Right renal pelvis (tissue), 4 donors: Measurements from ENCODE around the gene AMBRA1. TPM values are rescaled to one million over a fixed set of nuclear protein-coding genes. Genes with fewer than 3 reads are reported as not detected.
"Not testable (repeated sequence)": the region's sequence is repeated elsewhere in the genome, so short reads cannot be mapped to it uniquely, and the experiment has no call there.

Source experiments
- DNase-seq, 4 donors: peaks; one replicate each; pipeline ENCODE4 v3.0.0-alpha.2; 2013; ENCODE audit warnings: low read depth in 4 of 4, low spot score in 3 of 4, missing footprints in 1 of 4
- polyA plus RNA-seq, 4 donors: library from polyadenylated mRNA; unstranded; fragments of 120-200 nt; gene quantifications; one replicate each; pipeline ENCODE4 v1.2.1, GENCODE V29; 2013; ENCODE audit not compliant: insufficient read length in 4 of 4

Gene AMBRA1
- polyA plus RNA-seq, 4 donors = 24.7 to 26.9 (median 24.9) TPM

DNA sequence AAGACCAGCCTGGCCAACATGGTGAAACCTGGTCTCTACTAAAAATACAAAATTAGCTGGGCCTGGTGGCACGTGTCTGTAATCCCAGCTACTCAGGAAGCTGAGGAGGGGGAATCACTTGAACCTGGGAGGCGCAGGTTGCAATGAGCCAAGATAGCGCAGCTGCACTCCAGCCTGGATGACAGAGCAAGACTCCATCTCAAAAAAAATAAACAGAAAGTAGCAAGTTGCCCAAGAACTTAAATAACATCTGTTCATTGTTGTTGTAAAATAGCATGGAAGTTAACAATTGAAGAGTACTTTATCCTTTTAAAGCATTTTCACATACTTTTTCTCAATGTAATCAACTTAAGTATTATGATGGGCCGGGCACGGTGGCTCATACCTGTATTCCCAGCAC, 5.7 kb downstream of the AMBRA1 start:
- DNase-seq = no peak

DNA sequence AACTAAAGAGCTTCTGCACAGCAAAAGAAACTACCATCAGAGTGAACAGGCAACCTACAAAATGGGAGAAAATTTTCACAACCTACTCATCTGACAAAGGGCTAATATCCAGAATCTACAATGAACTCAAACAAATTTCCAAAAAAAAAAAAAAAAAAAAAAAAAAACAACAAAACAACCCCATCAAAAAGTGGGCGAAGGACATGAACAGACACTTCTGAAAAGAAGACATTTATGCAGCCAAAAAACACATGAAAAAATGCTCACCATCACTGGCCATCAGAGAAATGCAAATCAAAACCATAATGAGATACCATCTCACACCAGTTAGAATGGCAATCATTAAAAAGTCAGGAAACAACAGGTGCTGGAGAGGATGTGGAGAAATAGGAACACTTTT, 10.3 kb downstream of the AMBRA1 start:
- not testable (repeated sequence) for DNase-seq

DNA sequence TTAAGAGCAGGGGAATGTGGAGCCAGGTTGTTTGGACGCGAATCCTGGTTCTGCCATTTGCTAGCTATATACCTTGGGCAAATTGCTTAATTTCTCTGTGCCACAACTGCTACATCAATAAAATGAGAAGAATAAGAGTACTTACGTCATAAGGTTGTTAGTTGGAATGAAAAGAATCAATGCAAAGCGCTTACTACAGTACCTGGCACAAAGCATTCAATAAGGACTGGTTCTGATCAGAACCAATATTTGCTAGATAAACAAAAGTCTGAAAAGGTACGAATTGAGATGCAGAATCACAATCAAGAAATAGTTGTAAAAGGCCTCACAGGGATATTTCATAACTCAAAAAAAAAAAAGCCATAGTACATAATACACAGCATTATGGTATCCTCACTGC, 11.2 kb downstream of the AMBRA1 start:
- no peak for DNase-seq

DNA sequence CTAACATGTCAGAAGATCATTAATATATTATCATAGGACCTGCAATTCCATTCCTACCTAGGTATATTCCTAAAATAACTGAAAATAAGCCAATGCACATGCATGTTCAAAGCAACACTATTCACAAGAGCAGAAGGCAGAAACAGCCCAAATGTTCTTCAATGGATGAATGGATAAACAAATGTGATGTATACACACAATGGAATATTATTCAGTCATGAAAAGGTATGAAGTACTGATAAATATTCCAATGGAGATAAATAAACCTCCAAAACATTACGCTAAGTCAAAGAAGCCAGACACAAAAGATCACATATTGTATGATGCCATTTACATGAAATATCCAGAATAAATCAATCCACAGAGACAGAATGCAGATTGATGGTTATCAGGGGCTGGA, 16.8 kb downstream of the AMBRA1 start:
- DNase-seq = no peak

DNA sequence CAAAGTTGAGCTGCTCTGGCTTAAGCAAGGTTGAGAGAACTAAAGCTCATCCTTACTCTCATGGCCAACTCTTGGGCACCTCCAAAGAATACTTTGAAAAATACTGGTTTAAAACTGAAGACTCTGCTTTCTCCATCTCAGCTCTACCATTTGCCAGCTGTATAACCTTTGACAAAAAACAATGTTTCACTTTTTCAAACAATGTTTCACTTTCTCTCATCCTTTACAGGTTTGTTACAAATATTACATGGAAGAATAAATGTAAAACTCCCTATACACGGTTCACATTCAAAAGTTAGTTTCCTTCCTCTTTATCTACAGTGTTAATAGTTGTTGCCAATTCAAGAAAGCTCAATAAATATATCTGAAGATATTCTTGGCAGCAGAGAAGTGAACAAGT, 19.2 kb downstream of the AMBRA1 start:
- DNase-seq = no peak

DNA sequence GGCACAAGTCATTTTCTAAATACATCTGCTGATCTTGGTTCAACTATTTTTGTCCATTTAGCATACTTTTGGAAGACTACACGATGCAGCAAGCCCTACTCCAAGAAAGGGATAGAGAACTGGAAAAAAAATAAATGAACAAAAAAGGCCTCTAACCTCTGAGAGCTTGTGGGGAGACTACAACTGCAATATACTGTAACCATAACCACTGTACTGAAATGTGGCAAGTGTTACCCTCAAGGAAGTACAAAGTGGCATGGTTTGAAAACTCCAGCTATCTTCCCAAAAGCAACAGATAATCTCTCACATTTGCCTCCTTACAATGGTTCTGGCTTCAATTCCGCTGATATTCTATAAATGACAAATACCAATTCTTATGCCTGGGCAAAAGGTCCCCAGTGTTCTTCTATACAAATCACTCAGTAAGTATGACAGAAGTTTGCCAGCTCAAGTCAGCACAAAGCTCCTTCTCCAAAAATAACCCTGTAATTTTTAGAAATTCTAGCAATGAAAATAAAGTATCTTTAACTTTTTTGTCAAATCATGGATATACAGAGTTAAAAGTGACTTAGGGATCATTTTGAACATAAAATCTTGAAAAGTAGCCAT, 22.9 kb downstream of the AMBRA1 start:
- DNase-seq = no peak

DNA sequence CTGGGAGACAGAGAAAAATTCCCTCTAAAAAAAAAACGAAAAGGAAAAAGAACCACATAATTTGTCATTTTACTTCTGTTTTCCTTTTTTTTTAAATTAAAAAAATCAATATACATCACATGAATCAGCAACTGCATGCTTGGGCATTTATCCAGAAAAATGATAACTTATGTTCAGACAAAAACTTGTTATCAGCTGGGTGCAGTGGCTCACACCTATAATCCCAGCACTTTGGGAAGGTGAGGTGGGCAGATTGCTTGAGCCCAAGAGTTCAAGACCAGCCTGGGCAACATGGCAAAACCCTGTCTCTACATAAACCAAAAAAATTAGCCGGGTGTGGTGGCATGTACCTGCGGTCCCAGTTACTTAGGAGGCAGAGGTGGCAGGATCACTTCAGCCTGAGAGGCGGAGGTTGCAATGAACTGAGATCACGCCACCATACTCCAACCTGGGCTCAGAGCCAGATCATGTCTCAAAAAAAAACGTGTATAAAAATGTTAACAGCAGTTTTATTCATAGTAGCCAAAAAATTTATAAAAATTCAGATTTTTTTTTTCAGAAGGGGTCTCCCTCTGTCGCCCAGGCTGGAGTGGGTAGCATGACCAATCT, 28.5 kb downstream of the AMBRA1 start:
- no peak for DNase-seq

DNA sequence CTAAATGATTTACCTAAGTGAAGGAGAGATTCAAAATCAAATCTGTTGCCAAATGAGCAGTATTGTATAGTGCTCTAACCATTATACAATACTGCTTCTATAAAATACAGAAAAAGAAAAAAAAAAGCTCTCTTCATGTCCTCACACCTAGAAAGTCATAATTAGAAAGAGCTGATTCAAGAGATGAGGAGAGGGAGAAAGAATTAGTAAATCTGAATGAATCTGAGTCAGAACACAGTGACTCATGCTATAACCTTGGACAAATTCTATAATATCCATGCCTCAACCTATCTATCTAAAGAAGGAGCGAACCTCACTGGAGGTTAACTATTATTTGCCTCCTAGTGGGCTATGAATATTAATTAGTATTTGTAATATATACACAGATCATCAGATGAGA, 29.4 kb downstream of the AMBRA1 start:
- no peak for DNase-seq

DNA sequence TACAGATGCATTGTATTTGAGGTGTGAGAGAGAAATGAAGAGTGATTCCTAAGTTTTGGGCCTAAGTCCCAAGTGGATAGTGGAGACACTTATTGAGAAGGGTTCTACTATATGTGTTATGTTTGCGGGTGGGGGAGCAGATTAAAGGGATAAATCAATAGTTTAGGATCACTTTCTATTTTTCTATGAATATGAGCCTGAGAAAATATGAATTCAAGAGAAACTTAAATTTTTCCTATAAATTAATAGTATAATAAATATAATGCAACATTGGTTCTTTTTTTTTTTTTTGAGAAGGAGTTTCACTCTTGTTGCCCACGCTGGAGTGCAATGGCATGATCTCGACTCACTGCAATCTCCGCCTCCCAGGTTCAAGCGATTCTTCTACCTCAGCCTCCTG, 31.3 kb downstream of the AMBRA1 start:
- DNase-seq = no peak

DNA sequence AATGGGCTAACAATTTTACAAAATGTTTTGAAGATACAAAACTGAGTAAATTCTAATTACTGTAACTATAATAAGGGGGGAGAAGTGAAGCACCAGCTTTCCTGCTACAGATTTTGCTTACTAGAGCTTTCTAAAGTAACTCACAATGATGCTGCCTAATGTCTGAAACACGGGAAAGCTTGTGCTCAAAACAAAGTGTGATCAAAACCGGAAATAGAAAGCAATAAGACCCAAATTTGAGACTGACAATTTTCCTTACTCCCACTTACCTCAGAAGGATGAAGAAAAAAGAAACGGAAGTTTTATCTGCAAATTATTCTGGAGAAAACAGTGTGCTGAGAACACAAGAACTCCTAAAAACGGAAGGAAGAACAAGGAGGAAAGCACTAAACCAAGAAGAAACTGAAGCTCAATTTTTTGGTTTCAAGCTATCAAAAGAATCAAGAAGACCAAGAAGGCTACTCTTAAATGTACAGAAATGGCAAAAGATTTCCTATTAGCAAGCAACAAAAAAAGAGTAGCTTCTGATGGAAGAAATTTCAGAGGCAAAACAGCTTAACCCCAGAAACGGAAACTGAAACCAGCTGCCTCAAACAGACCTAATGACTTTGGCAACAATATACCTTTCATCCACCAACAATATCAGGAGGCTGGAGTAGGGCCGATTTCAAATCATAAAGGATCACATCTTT, 33.4 kb downstream of the AMBRA1 start:
- no peak for DNase-seq

DNA sequence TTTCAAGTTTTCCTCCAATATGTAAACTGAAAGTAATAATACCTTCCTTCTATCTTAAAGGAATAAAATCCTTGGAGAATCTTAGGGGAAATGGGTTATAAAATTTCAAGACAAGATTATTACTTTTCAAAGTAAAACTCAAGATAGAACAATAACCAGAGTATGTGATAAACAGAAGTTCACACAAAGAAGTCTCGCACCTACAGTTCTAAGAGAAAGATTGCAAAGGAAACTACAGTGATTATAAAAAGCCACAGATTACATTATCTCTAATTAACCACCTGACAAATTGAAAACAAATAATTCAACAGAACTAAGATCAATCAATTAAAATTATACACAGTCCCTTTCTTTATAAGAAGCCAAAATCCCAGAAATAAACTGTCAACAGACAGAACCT, 34.0 kb downstream of the AMBRA1 start:
- no peak for DNase-seq

DNA sequence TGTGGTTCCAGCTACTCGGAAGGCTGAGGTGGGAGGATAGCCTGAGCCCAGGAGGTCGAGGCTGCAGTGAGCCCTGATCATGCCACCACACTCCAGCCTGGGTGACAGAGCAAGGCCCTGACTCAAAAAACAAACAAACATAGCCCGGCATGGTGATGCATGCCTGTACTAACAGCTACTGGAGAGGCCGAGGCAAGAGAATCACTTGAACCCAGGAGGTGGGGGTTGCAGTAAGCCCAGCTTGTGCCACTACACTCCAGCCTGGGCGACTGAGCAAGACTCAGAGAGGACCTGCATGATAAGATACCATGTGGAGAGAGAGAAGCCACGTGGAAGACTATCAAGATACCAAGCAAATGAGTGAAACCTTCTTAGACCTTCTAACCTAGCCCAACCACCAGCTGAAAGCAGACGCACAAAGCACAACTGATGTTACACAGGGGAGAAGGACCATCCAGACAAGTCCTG, 36.1 kb downstream of the AMBRA1 start:
- DNase-seq = no peak

DNA sequence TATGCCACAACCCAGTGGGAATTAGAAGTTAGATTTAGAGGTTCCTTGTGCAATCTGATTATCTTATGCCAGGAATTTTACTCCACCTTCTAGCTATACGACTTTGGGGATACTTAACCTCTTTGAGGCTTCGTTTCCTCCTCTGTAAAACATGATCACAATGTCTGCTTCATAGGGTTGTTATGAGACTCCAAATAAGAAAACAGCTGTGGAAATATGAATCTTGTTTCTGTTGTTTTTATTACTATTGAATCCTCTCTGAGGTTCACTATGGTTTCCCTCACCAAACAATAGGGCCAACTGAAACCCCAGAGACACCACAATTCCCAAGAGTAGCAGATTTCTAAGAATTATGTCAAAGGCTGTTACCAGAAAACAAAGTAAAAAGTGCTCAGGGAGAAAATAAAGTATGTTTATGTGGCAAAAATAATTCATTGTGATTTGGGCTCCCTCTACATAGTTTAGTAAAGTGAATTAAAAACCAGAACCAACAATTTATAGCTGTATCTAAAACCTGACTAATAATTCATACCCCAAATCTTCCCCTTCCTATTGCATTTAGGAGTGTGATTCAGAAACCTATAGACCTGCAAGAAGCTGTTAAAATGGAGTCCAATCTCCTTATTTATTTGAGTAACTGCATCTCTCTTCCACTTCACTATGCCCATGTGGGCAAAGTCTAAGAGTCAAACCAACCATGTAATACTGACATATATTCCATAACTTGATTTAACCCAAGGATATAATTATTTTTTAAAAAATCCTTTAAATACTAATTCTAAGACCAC, 38.4 kb downstream of the AMBRA1 start:
- DNase-seq = no peak

DNA sequence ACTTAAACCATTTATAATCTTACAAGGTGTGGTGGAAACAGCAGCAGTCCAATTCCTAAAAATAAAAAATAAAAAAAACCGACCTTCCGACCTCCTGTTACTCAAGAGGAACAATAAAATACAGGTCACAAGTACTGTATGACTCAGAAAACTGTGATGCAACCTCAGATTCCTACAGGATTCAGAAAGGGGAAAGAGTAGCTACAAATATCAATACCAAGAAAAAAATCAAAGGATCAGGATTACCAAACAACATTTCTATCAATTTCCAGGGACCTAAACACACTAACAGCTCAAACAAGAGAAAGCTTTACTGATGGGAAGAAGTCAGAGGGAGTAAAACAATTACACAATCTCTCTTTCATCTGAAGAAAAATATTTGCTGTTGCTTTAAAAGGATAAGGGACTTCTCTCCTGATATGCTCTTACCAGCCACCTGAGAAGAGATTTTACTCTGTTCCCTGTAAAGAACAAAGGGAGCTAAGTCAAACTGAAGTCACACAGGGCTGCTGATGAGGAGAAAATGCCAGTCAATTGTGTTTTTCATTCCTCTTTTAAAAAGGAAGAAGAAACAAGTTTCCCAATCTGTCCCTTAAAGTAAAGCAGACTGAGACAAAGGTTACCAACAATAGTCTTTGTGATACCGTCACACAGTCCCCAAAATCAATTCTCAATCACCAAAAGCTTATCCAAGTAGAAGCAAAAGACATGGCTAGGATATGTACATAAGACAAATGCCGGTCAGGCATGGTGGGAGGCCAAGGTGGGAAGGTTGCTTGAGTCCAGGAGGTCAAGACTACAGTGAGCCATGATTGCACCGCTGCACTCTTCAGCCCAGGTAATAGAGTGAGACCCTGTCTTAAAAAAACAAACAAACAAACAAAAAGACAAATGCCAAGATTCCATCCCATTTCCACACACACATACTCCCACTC, 39.3 kb downstream of the AMBRA1 start:
- DNase-seq = no peak

DNA sequence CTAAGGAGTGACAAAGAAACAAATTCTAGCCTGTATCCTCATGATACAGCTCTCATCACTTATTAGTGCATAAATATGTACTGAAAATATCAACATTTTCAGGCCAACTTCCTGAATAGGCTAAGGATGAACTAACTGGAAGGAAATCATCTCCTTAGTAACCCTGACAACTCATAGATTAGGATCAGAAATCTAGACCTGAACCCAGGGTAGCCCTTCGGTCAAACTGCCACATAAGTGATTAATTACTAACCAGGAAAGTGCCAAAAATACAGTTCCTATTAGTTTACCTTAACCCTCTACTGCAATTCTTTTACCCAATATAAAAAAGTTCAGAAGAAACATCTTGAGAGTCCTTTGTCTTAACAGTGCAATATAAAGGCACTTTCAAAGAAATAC, 40.0 kb downstream of the AMBRA1 start:
- no peak for DNase-seq

DNA sequence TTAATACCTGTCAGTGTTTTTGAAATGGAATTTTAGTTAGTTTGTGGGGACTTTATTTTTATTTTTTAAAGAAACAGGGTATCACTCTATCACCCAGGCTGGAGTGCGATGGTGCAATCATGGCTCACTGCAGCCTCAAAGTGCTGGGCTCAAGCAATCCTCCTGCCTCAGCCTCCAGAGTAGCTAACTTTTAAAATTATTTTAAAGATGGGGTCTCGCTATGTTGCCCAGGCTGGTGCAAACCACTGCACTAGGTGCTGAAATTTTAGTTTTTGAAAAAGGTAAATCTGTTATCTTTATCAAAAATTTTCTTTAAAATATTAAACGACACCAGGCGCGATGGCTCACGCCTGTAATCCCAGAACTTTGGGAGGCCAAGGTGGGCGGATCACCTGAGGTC, 42.6 kb downstream of the AMBRA1 start:
- no peak for DNase-seq

DNA sequence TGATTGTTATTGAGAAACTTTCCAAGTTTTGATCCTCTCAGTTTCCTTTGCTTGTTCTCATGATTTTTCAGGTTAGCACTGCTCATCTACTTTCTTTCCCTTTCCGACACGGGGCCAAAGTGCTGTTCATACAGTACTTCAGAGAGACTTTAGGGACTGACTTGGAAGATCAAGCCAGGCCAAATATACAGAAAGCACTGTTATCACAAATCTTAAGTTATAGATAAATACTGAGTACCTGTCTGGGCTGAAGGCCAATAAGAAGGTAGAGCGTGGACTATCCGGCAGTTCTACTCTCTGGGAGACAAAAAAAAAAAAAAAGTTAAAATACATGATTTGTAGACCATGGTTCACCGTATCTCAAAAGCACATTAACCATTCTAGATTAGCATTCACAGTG, 46.2 kb downstream of the AMBRA1 start:
- no peak for DNase-seq

DNA sequence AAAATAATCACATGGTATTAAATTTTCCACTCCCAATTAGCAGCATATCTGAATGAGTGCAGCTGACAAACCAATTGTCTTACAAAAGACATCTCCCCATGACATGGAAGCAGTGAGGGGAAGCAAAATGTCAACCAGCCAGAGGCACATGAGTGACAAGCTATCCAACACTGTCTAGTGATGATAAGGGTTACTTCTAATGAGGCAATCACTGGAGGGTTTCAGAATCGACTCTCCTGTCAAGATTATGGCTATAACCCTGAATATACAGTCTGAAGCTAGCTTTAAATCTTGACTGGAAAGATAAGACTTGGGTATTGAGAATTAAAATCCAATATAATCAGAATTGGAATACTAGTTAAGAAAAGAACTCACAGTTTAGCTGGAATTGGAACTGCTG, 50.3 kb downstream of the AMBRA1 start:
- no peak for DNase-seq

DNA sequence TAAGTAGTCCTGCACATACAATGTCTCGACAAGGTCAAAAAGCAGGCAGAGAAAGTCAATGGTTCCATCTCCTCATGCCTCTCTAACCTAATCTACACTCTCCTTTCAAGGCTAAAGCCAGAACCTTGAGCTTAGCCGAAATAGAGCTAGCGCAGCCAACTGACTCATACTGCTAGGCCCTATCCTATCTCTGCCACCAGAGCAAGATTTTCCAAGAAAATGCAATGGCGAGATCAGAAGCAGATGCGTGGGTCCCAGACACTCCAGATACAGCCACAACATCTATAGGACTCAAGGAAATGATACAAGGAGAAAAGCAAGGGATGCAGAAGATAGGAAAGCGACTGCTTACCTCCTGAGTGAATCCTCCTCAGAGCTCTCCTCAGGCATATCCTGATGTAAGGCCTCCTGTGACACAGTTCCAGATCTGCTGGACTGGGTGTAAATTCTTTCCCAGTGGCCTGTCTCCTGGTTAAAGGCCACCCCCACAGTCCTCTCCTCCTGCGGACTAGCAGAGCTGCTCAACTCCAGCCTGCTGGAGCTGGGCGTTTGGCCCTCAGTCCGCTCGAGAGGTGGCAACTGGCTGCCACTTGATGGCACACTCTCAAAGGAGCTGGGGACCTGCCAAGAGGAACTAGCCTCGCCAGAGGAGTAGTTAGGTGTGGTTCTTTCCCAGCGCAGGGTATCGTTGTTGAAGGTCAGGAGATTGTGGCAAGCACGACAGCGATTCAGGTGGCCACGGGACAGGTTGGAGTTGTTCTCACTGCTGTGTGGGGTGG, 52.0 kb downstream of the AMBRA1 start:
- DNase-seq = no peak

DNA sequence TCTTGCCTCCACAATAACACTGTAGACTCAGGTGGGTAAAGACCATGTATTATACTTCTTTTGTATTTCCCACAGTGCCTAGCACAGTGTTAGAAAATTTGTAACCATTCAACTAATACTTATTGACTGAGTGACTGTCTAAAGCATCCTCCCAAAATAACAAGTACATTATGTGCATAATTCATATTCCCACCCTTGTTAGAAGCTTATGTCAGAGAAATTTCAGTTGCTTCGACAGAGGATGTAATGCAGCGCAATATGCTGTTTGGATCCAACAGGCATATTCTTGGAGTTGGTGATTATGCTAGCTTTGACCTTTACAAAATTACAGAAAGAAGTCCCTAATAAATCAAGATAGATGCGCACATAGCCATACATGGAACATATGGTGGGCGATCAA, 53.0 kb downstream of the AMBRA1 start:
- no peak for DNase-seq
